H1 (cell line): Measurements from ENCODE around the gene KRT222. TPM values are rescaled to one million over a fixed set of nuclear protein-coding genes. Genes with fewer than 3 reads are reported as not detected.

Source experiments
- CTCF ChIA-PET: fragments of 300-600 bp; sonication (Branson Sonifier 250); formaldehyde crosslinking; loops from one replicate; lab custom pipeline; 2021; ENCODE audit not compliant: partially characterized antibody; lab: Charles Lee
- POLR2A ChIA-PET: fragments of 300-600 bp; sonication (Branson Sonifier 250); formaldehyde crosslinking; loops from one replicate; lab custom pipeline; 2021; ENCODE audit warnings: inconsistent platforms; ENCODE audit not compliant: partially characterized antibody; lab: Charles Lee
- DNase-seq, 2 experiments: peaks; one replicate each; pipeline versions ENCODE4 v3.0.0 to v3.0.0-alpha.2; 2010 to 2022; ENCODE audit warnings: low spot score in 2 of 2, low read depth in 1 of 2, mixed read lengths in 1 of 2
- FAIRE-seq: peaks from 2 replicates; lab custom pipeline; 2011; peaks lifted over from hg19 to GRCh38; lab: Jason Lieb, UNC
- H2AFZ ChIP-seq: 2 replicates; pipeline ENCODE4 v1.8.1; 2012; ENCODE audit warnings: low read length, inconsistent platforms
- H2AK5ac ChIP-seq: 2 replicates; pipeline ENCODE4 v1.6.1; 2013; ENCODE audit warnings: low read depth, low read length
- H2BK120ac ChIP-seq: replicated peaks from 2 replicates; pipeline ENCODE3; 2013; ENCODE audit warnings: low read depth, low read length, inconsistent platforms
- H2BK12ac ChIP-seq: 2 replicates; pipeline ENCODE4 v1.6.1; 2013; ENCODE audit warnings: low read depth, low read length
- H2BK15ac ChIP-seq: 2 replicates; pipeline ENCODE4 v1.6.1; 2013; ENCODE audit warnings: low read length
- H2BK20ac ChIP-seq: 2 replicates; pipeline ENCODE4 v1.6.1; 2013; ENCODE audit warnings: low read length
- H2BK5ac ChIP-seq: 2 replicates; pipeline ENCODE4 v1.6.1; 2013; ENCODE audit warnings: low read depth, low read length
- H3K14ac ChIP-seq: 2 replicates; pipeline ENCODE4 v1.6.1; 2013; ENCODE audit warnings: inconsistent platforms; ENCODE audit not compliant: insufficient read length
- H3K18ac ChIP-seq: 2 replicates; pipeline ENCODE4 v1.6.1; 2013; ENCODE audit warnings: low read length; ENCODE audit errors: extremely low read depth
- H3K23ac ChIP-seq: 2 replicates; pipeline ENCODE4 v1.6.1; 2013; ENCODE audit warnings: inconsistent platforms; ENCODE audit not compliant: insufficient read length
- H3K23me2 ChIP-seq: 2 replicates; pipeline ENCODE4 v1.6.1; 2013; ENCODE audit warnings: low read depth, low read length
- H3K27ac ChIP-seq: 2 replicates; pipeline ENCODE4 v1.6.1; 2011; ENCODE audit warnings: low read depth, low read length, inconsistent platforms
- H3K27me3 ChIP-seq, 4 experiments: replicated peaks in 1 of 4; 1 replicate in 1 of 4; 2 replicates in 3 of 4; pipeline versions ENCODE4 v1.6.1 to v1.8.1; 2011 to 2013; ENCODE audit warnings: low read length in 3 of 4, mild to moderate bottlenecking in 3 of 4, inconsistent platforms in 2 of 4, mixed read lengths in 2 of 4, moderate library complexity in 1 of 4; ENCODE audit not compliant: control insufficient read depth in 3 of 4, insufficient read depth in 3 of 4; ENCODE audit errors: extremely low read depth in 1 of 4
- H3K36me3 ChIP-seq, 4 experiments: 2 replicates each; pipeline versions ENCODE4 v1.6.1 to v1.8.1; 2011 to 2013; ENCODE audit warnings: mild to moderate bottlenecking in 4 of 4, low read length in 3 of 4, moderate library complexity in 2 of 4, control low read depth in 1 of 4, inconsistent platforms in 1 of 4; ENCODE audit not compliant: insufficient read depth in 4 of 4, control insufficient read depth in 2 of 4
- H3K4ac ChIP-seq: replicated peaks from 2 replicates; pipeline ENCODE3; 2013; ENCODE audit warnings: low read length, low read depth, mixed read lengths, inconsistent platforms; ENCODE audit not compliant: insufficient read length
- H3K4me1 ChIP-seq, 4 experiments: replicated peaks in 1 of 4; 1 replicate in 1 of 4; 2 replicates in 3 of 4; pipeline versions ENCODE4 v1.6.1 to v1.8.1; 2011 to 2013; ENCODE audit warnings: low read length in 3 of 4, inconsistent platforms in 2 of 4, mixed read lengths in 1 of 4; ENCODE audit not compliant: insufficient read depth in 4 of 4, control insufficient read depth in 3 of 4
- H3K4me2 ChIP-seq, 2 experiments: 2 replicates each; pipeline versions ENCODE4 v1.6.1 to v1.8.1; 2011 to 2013; ENCODE audit warnings: low read depth in 2 of 2, low read length in 2 of 2, control low read depth in 1 of 2, inconsistent platforms in 1 of 2, mild to moderate bottlenecking in 1 of 2; ENCODE audit not compliant: insufficient read depth in 1 of 2
- H3K4me3 ChIP-seq, 4 experiments: fragments of 200-600, 300-600 bp in 1 of 4; sonication (generic), shearing (Covaris generic), sonication (Bioruptor Twin) in 1 of 4; 2 replicates each; pipeline versions ENCODE4 v1.5.1 to v1.8.1; 2011 to 2016; ENCODE audit warnings: low read length in 4 of 4, low read depth in 3 of 4, control low read depth in 2 of 4, inconsistent platforms in 2 of 4, mild to moderate bottlenecking in 2 of 4, mixed read lengths in 1 of 4, moderate library complexity in 1 of 4; ENCODE audit not compliant: insufficient read depth in 2 of 4; ENCODE audit errors: extremely low read depth in 1 of 4
- H3K56ac ChIP-seq: replicated peaks from 2 replicates; pipeline ENCODE3; 2013; ENCODE audit warnings: low read depth, mild to moderate bottlenecking, mixed read lengths, low read length, inconsistent platforms; ENCODE audit not compliant: insufficient read length
- H3K79me1 ChIP-seq: 2 replicates; pipeline ENCODE4 v1.6.1; 2013; ENCODE audit warnings: low read depth, low read length, control low read depth
- H3K79me2 ChIP-seq, 2 experiments: 2 replicates each; pipeline versions ENCODE4 v1.6.1 to v1.8.1; 2012 to 2013; ENCODE audit warnings: low read length in 2 of 2, mild to moderate bottlenecking in 2 of 2, inconsistent platforms in 1 of 2; ENCODE audit not compliant: insufficient read depth in 2 of 2, control insufficient read depth in 1 of 2
- H3K9ac ChIP-seq, 4 experiments: replicated peaks in 1 of 4; 1 replicate in 1 of 4; 2 replicates in 3 of 4; pipeline versions ENCODE4 v1.6.1 to v1.8.1; 2011 to 2013; ENCODE audit warnings: low read depth in 3 of 4, low read length in 3 of 4, control low read depth in 2 of 4, mild to moderate bottlenecking in 2 of 4, moderate library complexity in 2 of 4, inconsistent platforms in 1 of 4; ENCODE audit errors: extremely low read depth in 1 of 4
- H3K9me3 ChIP-seq, 2 experiments: 2 replicates each; pipeline versions ENCODE4 v1.6.1 to v1.8.1; 2012 to 2013; ENCODE audit warnings: mild to moderate bottlenecking in 2 of 2, moderate library complexity in 2 of 2, control low read depth in 1 of 2, inconsistent platforms in 1 of 2, low read depth in 1 of 2, low read length in 1 of 2, mixed read lengths in 1 of 2; ENCODE audit not compliant: insufficient read depth in 2 of 2
- H4K20me1 ChIP-seq, 2 experiments: replicated peaks in 1 of 2; 2 replicates each; pipeline versions ENCODE3 to v1.8.1; 2011 to 2013; ENCODE audit warnings: inconsistent platforms in 2 of 2, low read length in 2 of 2, mild to moderate bottlenecking in 1 of 2; ENCODE audit not compliant: insufficient read depth in 2 of 2, control insufficient read depth in 1 of 2
- H4K5ac ChIP-seq: 2 replicates; pipeline ENCODE4 v1.6.1; 2013; ENCODE audit warnings: low read length, low read depth, mixed read lengths, inconsistent platforms; ENCODE audit not compliant: insufficient read length
- H4K8ac ChIP-seq: 2 replicates; pipeline ENCODE4 v1.8.0; 2013; ENCODE audit warnings: mild to moderate bottlenecking, moderate library complexity, low read length, inconsistent platforms; ENCODE audit not compliant: insufficient read depth; ENCODE audit errors: extremely low read depth
- H4K91ac ChIP-seq: replicated peaks from 2 replicates; pipeline ENCODE3; 2013; ENCODE audit warnings: low read length, mixed read lengths, inconsistent platforms; ENCODE audit not compliant: insufficient read length
- ASH2L ChIP-seq: fragments of 200-600, 300-600 bp; sonication (generic); IDR thresholded peaks from one replicate; pipeline ENCODE4 v1.7.1; 2017; ENCODE audit warnings: low read length
- CTBP2 ChIP-seq: IDR thresholded peaks from 2 replicates; pipeline ENCODE4 v1.7.0; 2011; ENCODE audit warnings: borderline replicate concordance, mild to moderate bottlenecking, moderate library complexity, mixed read lengths, low read length; ENCODE audit not compliant: insufficient read depth, insufficient read length
- CTCF ChIP-seq, 3 experiments: IDR thresholded peaks; 1 replicate in 2 of 3; 2 replicates in 1 of 3; pipeline versions ENCODE4 v1.5.1 to v1.6.1; 2011; ENCODE audit warnings: low read length in 3 of 3, mild to moderate bottlenecking in 3 of 3, inconsistent platforms in 2 of 3, low read depth in 1 of 3, moderate library complexity in 1 of 3; ENCODE audit not compliant: insufficient read depth in 1 of 3; ENCODE audit errors: control extremely low read depth in 1 of 3
- EP300 ChIP-seq, 2 experiments: IDR thresholded peaks; 1 replicate in 1 of 2; 2 replicates in 1 of 2; pipeline ENCODE4 v1.6.1; 2011 to 2012; ENCODE audit warnings: low read depth in 2 of 2, low read length in 2 of 2, mild to moderate bottlenecking in 2 of 2, borderline replicate concordance in 1 of 2, inconsistent platforms in 1 of 2, moderate library complexity in 1 of 2
- EZH2 ChIP-seq: fragments of 200-600 bp; sonication (generic); IDR thresholded peaks from 2 replicates; pipeline ENCODE4 v1.7.1; 2012; ENCODE audit warnings: low read depth, mild to moderate bottlenecking, moderate library complexity, low read length, inconsistent platforms; ENCODE audit not compliant: severe bottlenecking
- KDM5A ChIP-seq: fragments of 200-600 bp; IDR thresholded peaks from 2 replicates; pipeline ENCODE4 v1.7.1; 2012; ENCODE audit warnings: mild to moderate bottlenecking, low read length, inconsistent platforms, mixed read lengths
- PHF8 ChIP-seq: fragments of 200-600 bp; sonication (generic); conservative IDR thresholded peaks from 2 replicates; pipeline ENCODE4 v1.7.1; 2012; ENCODE audit warnings: low read depth, mild to moderate bottlenecking, inconsistent platforms, low read length, moderate library complexity
- RBBP5 ChIP-seq: IDR thresholded peaks from 2 replicates; pipeline ENCODE4 v1.7.1; 2012; ENCODE audit warnings: low read depth, mild to moderate bottlenecking, inconsistent platforms, low read length, moderate library complexity, borderline replicate concordance
- RNF2 ChIP-seq: fragments of 200-900, 300-1000 bp; sonication (generic); IDR thresholded peaks from 2 replicates; pipeline ENCODE4 v1.7.1; 2016; ENCODE audit warnings: borderline replicate concordance, low read depth, mild to moderate bottlenecking, antibody characterized with exemption, low read length; ENCODE audit not compliant: poor library complexity, severe bottlenecking; ENCODE audit errors: missing control alignments
- SIRT6 ChIP-seq: IDR thresholded peaks from one replicate; pipeline ENCODE4 v1.7.1; 2012; ENCODE audit warnings: low read length, inconsistent platforms
- YY1 ChIP-seq: IDR thresholded peaks from 2 replicates; pipeline ENCODE4 v1.6.1; 2011; ENCODE audit warnings: low read depth, mild to moderate bottlenecking, low read length
- WGBS, 2 experiments: shearing (Covaris generic) in 1 of 2; methylation state at CpG; one replicate each; pipeline versions ENCODE4 v1.1.6 to v1.1.7; 2013 to 2015; ENCODE audit warnings: low lambda C conversion rate in 2 of 2, mixed read lengths in 2 of 2, inconsistent platforms in 1 of 2, low coverage in 1 of 2, missing lambda C conversion rate in 1 of 2; ENCODE audit not compliant: insufficient replicate concordance in 2 of 2, insufficient coverage in 1 of 2, insufficient read length in 1 of 2; ENCODE audit errors: extremely low coverage in 1 of 2, missing lambda C conversion rate in 1 of 2; 5-methylcytosine and 5-hydroxymethylcytosine counted together
- polyA plus RNA-seq, 7 experiments: library from polyadenylated mRNA; depleted of rRNA in 3 of 7; stranded (reverse) in 5 of 7; unstranded in 2 of 7; fragments of >200 nt in 5 of 7; fragments of 200-250 nt in 2 of 7; gene quantifications; 1 replicate in 5 of 7; 2 replicates in 1 of 7; 4 replicates in 1 of 7; pipeline versions ENCODE4 v1.2.1 to v1.2.3, GENCODE V29; 2011 to 2013; ENCODE audit warnings: missing spikeins in 2 of 7, mixed read lengths in 2 of 7
- total RNA-seq: library from RNA; stranded (reverse); fragmentation: NEBNext Ultra II Directional; extraction: Animal tissue kit (Norgen Biotek cat#: 25700); gene quantifications from 2 replicates; pipeline ENCODE4 v1.2.1, GENCODE V29; 2021

KRT222 gene
- total and polyA plus RNA-seq, 2 of the 8 experiments (the other 6 are each of a cell fraction or from before 2014, with no cell fraction given), result 0.08 to 0.61 TPM

GRCh38 chr17:40705584-40705983, 40.6 kb upstream of the KRT222 start:
- H3K9ac ChIP-seq, result no peak overlapping the region
- FAIRE-seq (no peak), DNase-seq (no peak)
- WGBS, 2 experiments, result 83% methylated on average over 4 of the region's 4 CpGs; no CpG with 5 or more reads in 1 of the 2 experiments
- H2BK5ac ChIP-seq, result no peak overlapping the region
- no peak overlapping the region for H2BK12ac ChIP-seq
- H3K27me3 ChIP-seq, result no peaks in the 10 kb centered on the region
- no peak overlapping the region for H3K27ac ChIP-seq
- no peak overlapping the region for H4K5ac ChIP-seq
- H4K8ac ChIP-seq, result no peak overlapping the region
- TF ChIP-seq KDM5A (no peak), CTBP2 (no peak), RBBP5 (no peak), PHF8 (no peak), CTCF (IDR thresholded peaks at IDR 0.05; ENCODE audit: control extremely low read depth in 1 of 3, insufficient read depth in 1 of 3, low read depth in 1 of 3, low read length in 3 of 3) (no peak), EZH2 (no peak), EP300 (IDR thresholded peaks at IDR 0.05; ENCODE audit: borderline replicate concordance in 1 of 2, low read depth in 2 of 2, low read length in 2 of 2) (no peak), ASH2L (no peak), RNF2 (no peak), YY1 (no peak), SIRT6 (no peak)
- no peak overlapping the region for H2BK20ac ChIP-seq
- H3K14ac ChIP-seq, result no peak overlapping the region
- H3K4me1 ChIP-seq, result no peaks in the 10 kb centered on the region
- H2BK120ac ChIP-seq, result no peak overlapping the region
- ChIA-PET POLR2A (no interaction called here), CTCF (interaction anchor here (0.6 to 1.2 kb wide), 2 partner anchors 10 to 166 kb away, joined by 3 to 4 read pairs; no protein-coding TSS in a partner anchor)
- no peaks in the 10 kb centered on the region for H3K36me3 ChIP-seq
- H4K91ac ChIP-seq, result no peak overlapping the region
- H3K18ac ChIP-seq, result no peak overlapping the region
- H3K4ac ChIP-seq, result no peak overlapping the region
- H3K9me3 ChIP-seq, result no peaks in the 10 kb centered on the region
- H2BK15ac ChIP-seq, result no peak overlapping the region
- no peaks in the 10 kb centered on the region for H3K23me2 ChIP-seq
- no peaks in the 10 kb centered on the region for H3K79me2 ChIP-seq
- H2AFZ ChIP-seq, result no peak overlapping the region
- H3K23ac ChIP-seq, result no peak overlapping the region
- no peak overlapping the region for H3K4me3 ChIP-seq
- no peak overlapping the region for H3K4me2 ChIP-seq
- H2AK5ac ChIP-seq, result no peak overlapping the region
- H3K56ac ChIP-seq, result no peak overlapping the region
- no peaks in the 10 kb centered on the region for H3K79me1 ChIP-seq
- no peaks in the 10 kb centered on the region for H4K20me1 ChIP-seq
